MM.1S (cell line): ENCODE data around the gene SLC5A8.

Source experiments
- DNase-seq: peaks from one replicate; pipeline ENCODE4 v3.0.0-alpha.2; 2015
- H2AFZ ChIP-seq: fragments of 300-600 bp; sonication (generic); 2 replicates; pipeline ENCODE4 v1.6.0; 2016; ENCODE audit warnings: antibody characterized with exemption, low read length
- H3F3A ChIP-seq: fragments of 300-600 bp; sonication (generic); 2 replicates; pipeline ENCODE4 v1.6.1; 2016; ENCODE audit warnings: mild to moderate bottlenecking, antibody characterized with exemption, low read length, moderate library complexity, mixed read lengths; ENCODE audit not compliant: insufficient read depth
- H3K27ac ChIP-seq: fragments of 300-600 bp; sonication (generic); 2 replicates; pipeline ENCODE4 v1.5.1; 2016; ENCODE audit warnings: mild to moderate bottlenecking, low read length
- H3K27me3 ChIP-seq: fragments of 300-600 bp; sonication (generic); replicated peaks from 2 replicates; pipeline ENCODE4 v1.6.0; 2016; ENCODE audit warnings: low read length; ENCODE audit not compliant: insufficient read depth
- H3K36me3 ChIP-seq: fragments of 300-600 bp; sonication (generic); replicated peaks from 2 replicates; pipeline ENCODE4 v1.6.1; 2016; ENCODE audit warnings: mild to moderate bottlenecking, low read length, mixed read lengths; ENCODE audit not compliant: insufficient read depth
- H3K4me1 ChIP-seq: fragments of 300-600 bp; sonication (generic); 2 replicates; pipeline ENCODE4 v1.6.1; 2016; ENCODE audit warnings: low read length, mixed read lengths
- H3K4me2 ChIP-seq: fragments of 300-600 bp; sonication (generic); 2 replicates; pipeline ENCODE4 v1.6.0; 2016; ENCODE audit warnings: low read depth, low read length
- H3K4me3 ChIP-seq: fragments of 300-600 bp; sonication (generic); 2 replicates; pipeline ENCODE4 v1.5.1; 2016; ENCODE audit warnings: low read length, mixed read lengths
- H3K79me2 ChIP-seq: fragments of 300-600 bp; sonication (generic); 2 replicates; pipeline ENCODE4 v1.6.1; 2016; ENCODE audit warnings: mixed run types, low read length, mixed read lengths
- H3K9ac ChIP-seq: fragments of 300-600 bp; sonication (generic); 2 replicates; pipeline ENCODE4 v1.6.1; 2016; ENCODE audit warnings: low read length, mixed read lengths
- H3K9me2 ChIP-seq: fragments of 300-600 bp; sonication (generic); replicated peaks from 2 replicates; pipeline ENCODE4 v1.6.1; 2016; ENCODE audit warnings: mild to moderate bottlenecking, low read length, mixed read lengths; ENCODE audit not compliant: insufficient read depth
- H3K9me3 ChIP-seq: fragments of 300-600 bp; sonication (generic); replicated peaks from 2 replicates; pipeline ENCODE4 v1.6.1; 2016; ENCODE audit warnings: mild to moderate bottlenecking, low read length, mixed read lengths; ENCODE audit not compliant: insufficient read depth
- H4K20me1 ChIP-seq: fragments of 300-600 bp; sonication (generic); 2 replicates; pipeline ENCODE4 v1.6.1; 2016; ENCODE audit warnings: mild to moderate bottlenecking, low read length, moderate library complexity, mixed read lengths; ENCODE audit not compliant: insufficient read depth
- CTCF ChIP-seq: fragments of 300-600 bp; sonication (generic); IDR thresholded peaks from 2 replicates; pipeline ENCODE4 v1.5.1; 2016; ENCODE audit warnings: antibody characterized with exemption, low read length, mixed read lengths
- EZH2 ChIP-seq: fragments of 300-600 bp; sonication (generic); optimal IDR thresholded peaks from 2 replicates; pipeline ENCODE3; 2017; ENCODE audit warnings: low read depth, mild to moderate bottlenecking, antibody characterized with exemption, low read length, mixed read lengths
- EZH2phosphoT487 ChIP-seq: fragments of 300-600 bp; sonication (generic); IDR thresholded peaks from 2 replicates; pipeline ENCODE4 v1.6.1; 2018; ENCODE audit warnings: antibody characterized with exemption, low read length

Gene SLC5A8

GRCh38 chr12:101173197-101173749 is 36.8 kb downstream of the SLC5A8 start:
- Histone ChIP-seq H3K4me3 (no peak overlapping the region), H3K36me3 (no peaks in the 10 kb centered on the region), H3F3A (no peaks in the 10 kb centered on the region), H4K20me1 (no peaks in the 10 kb centered on the region), H3K9me3 (no peaks in the 10 kb centered on the region), H3K9me2 (no peaks in the 10 kb centered on the region), H3K79me2 (no peaks in the 10 kb centered on the region), H3K9ac (no peak overlapping the region), H3K27ac (no peak overlapping the region), H3K4me1 (no peaks in the 10 kb centered on the region), H2AFZ (no peak overlapping the region), H3K4me2 (no peak overlapping the region), H3K27me3 (no peaks in the 10 kb centered on the region)
- TF ChIP-seq EZH2phosphoT487, result no peak
- TF ChIP-seq CTCF, result no peak
- TF ChIP-seq EZH2, result no peak
- peak; percentile 8 for DNase-seq

GRCh38 chr12:101172316-101172715 is 37.7 kb downstream of the SLC5A8 start:
- TF ChIP-seq EZH2 (no peak), EZH2phosphoT487 (no peak), CTCF (peak; percentile 54)
- H4K20me1 ChIP-seq, result no peaks in the 10 kb centered on the region
- H3K4me3 ChIP-seq, result no peak overlapping the region
- peak; percentile 35 for DNase-seq
- H3K9ac ChIP-seq, result no peak overlapping the region
- H3K9me3 ChIP-seq, result no peaks in the 10 kb centered on the region
- H3F3A ChIP-seq, result no peaks in the 10 kb centered on the region
- H3K4me1 ChIP-seq, result no peaks in the 10 kb centered on the region
- H2AFZ ChIP-seq, result no peak overlapping the region
- H3K4me2 ChIP-seq, result no peak overlapping the region
- no peaks in the 10 kb centered on the region for H3K27me3 ChIP-seq
- no peaks in the 10 kb centered on the region for H3K79me2 ChIP-seq
- no peak overlapping the region for H3K27ac ChIP-seq
- H3K9me2 ChIP-seq, result no peaks in the 10 kb centered on the region
- H3K36me3 ChIP-seq, result no peaks in the 10 kb centered on the region

- Histone ChIP-seq H3K27me3 (no peaks in the 10 kb centered on the region), H3F3A (no peaks in the 10 kb centered on the region), H4K20me1 (no peaks in the 10 kb centered on the region), H3K9ac (no peak overlapping the region), H3K79me2 (no peaks in the 10 kb centered on the region), H3K4me2 (no peak overlapping the region), H3K9me3 (no peaks in the 10 kb centered on the region), H3K4me1 (no peaks in the 10 kb centered on the region), H3K36me3 (no peaks in the 10 kb centered on the region), H3K9me2 (no peaks in the 10 kb centered on the region; the same call in 1 of the 2 replicates), H3K4me3 (no peak overlapping the region), H3K27ac (no peak overlapping the region), H2AFZ (no peak overlapping the region)
- DNase-seq, result no peak
- TF ChIP-seq EZH2, result no peak
- TF ChIP-seq EZH2phosphoT487, result no peak
- no peak for TF ChIP-seq CTCF
Observed at GRCh38 chr12:101168001-101168400, 42.0 kb downstream of the SLC5A8 start.
